HepG2 (cell line): ENCODE measurements around the gene KIFAP3. TPM values are rescaled to one million over a fixed set of nuclear protein-coding genes. Genes with fewer than 3 reads are reported as not detected.

ENCODE experiments used
- ATAC-seq: fragments of 200-7000 bp; cut with Tn5 transposase; 3 replicates; pipeline ENCODE4 v1.9.1; 2020; ENCODE audit warnings: mild to moderate bottlenecking, moderate library complexity
- BruUV-seq: library from RNA; stranded (reverse); fragments of 400-500 nt; replicated peaks from 2 replicates; lab custom pipeline; 2021; lab: Mats Ljungman, UMichigan
- CTCF ChIA-PET: fragments of 300-600 bp; formaldehyde crosslinking; extraction: SDS; loops from one replicate; lab custom pipeline; 2021; ENCODE audit warnings: low total read pairs, inconsistent platforms, low intra/inter-chr PET ratio; lab: Yijun Ruan, JAX
- POLR2A ChIA-PET: fragments of 350-600 bp; sonication (Branson Sonifier 250); formaldehyde crosslinking; loops from one replicate; lab custom pipeline; 2020; ENCODE audit warnings: antibody characterized with exemption, inconsistent platforms; lab: Yijun Ruan, JAX
- DNase-seq: peaks from one replicate; pipeline ENCODE4 v3.0.0-alpha.2; 2015; ENCODE audit warnings: low spot score
- FAIRE-seq: peaks from 3 replicates; lab custom pipeline; 2011; peaks lifted over from hg19 to GRCh38; lab: Jason Lieb, UNC
- H2AFZ ChIP-seq: one replicate; pipeline ENCODE4 v1.6.1; 2011; ENCODE audit warnings: low read length, inconsistent platforms
- H3K27ac ChIP-seq: fragments of 300-600 bp; 3 replicates; pipeline ENCODE4 v1.8.0; 2011; ENCODE audit warnings: mixed run types, mild to moderate bottlenecking, mixed read lengths, low read length, inconsistent platforms; ENCODE audit not compliant: insufficient read depth; ENCODE audit errors: extremely low read length
- H3K27me3 ChIP-seq, 2 experiments: fragments of 200-600 bp in 1 of 2; 2 replicates in 1 of 2; 3 replicates in 1 of 2; pipeline versions ENCODE4 v1.6.0 to v1.8.0; 2011; ENCODE audit warnings: low read length in 2 of 2, mild to moderate bottlenecking in 2 of 2, moderate library complexity in 2 of 2, inconsistent platforms in 1 of 2; ENCODE audit not compliant: insufficient read depth in 2 of 2, control insufficient read depth in 1 of 2
- H3K36me3 ChIP-seq, 2 experiments: fragments of 200-600 bp in 1 of 2; replicated peaks in 1 of 2; 2 replicates in 1 of 2; 3 replicates in 1 of 2; pipeline versions ENCODE4 v1.5.1 to v1.8.0; 2011; ENCODE audit warnings: low read length in 2 of 2, inconsistent platforms in 1 of 2; ENCODE audit not compliant: insufficient read depth in 2 of 2, control insufficient read depth in 1 of 2
- H3K4me1 ChIP-seq: 2 replicates; pipeline ENCODE4 v1.5.1; 2012; ENCODE audit warnings: low read length, inconsistent platforms; ENCODE audit not compliant: insufficient read depth
- H3K4me2 ChIP-seq: 2 replicates; pipeline ENCODE4 v1.6.0; 2011; ENCODE audit warnings: low read depth, low read length, inconsistent platforms
- H3K4me3 ChIP-seq, 3 experiments: fragments of 200-600 bp in 1 of 3; sonication (generic), shearing (Covaris generic) in 1 of 3; replicated peaks in 1 of 3; 2 replicates each; pipeline ENCODE4 v1.5.1; 2011 to 2016; ENCODE audit warnings: low read length in 3 of 3, inconsistent platforms in 2 of 3, low read depth in 2 of 3, mild to moderate bottlenecking in 2 of 3, control low read depth in 1 of 3, mixed read lengths in 1 of 3; ENCODE audit not compliant: insufficient read depth in 1 of 3
- H3K79me2 ChIP-seq: one replicate; pipeline ENCODE4 v1.6.1; 2011; ENCODE audit warnings: low read length, inconsistent platforms; ENCODE audit not compliant: insufficient read depth
- H3K9ac ChIP-seq: 2 replicates; pipeline ENCODE4 v1.6.0; 2011; ENCODE audit warnings: mild to moderate bottlenecking, low read depth, low read length, inconsistent platforms; ENCODE audit not compliant: insufficient read depth
- H3K9me3 ChIP-seq: 2 replicates; pipeline ENCODE4 v1.5.1; 2012; ENCODE audit warnings: mild to moderate bottlenecking, low read length
- H4K20me1 ChIP-seq: 2 replicates; pipeline ENCODE4 v1.6.0; 2011; ENCODE audit warnings: inconsistent platforms, mild to moderate bottlenecking, low read length, moderate library complexity; ENCODE audit not compliant: insufficient read depth
- AKAP8 ChIP-seq: sonication (generic); formaldehyde crosslinking; IDR thresholded peaks from 2 replicates; pipeline ENCODE4 v1.5.1; 2020; ENCODE audit warnings: mild to moderate bottlenecking, missing genetic modification reagents
- FOSL1 ChIP-seq: sonication (generic); formaldehyde crosslinking; IDR thresholded peaks from 2 replicates; pipeline ENCODE4 v1.9.0; 2021; ENCODE audit warnings: missing genetic modification reagents, borderline replicate concordance
- GATAD1 ChIP-seq: IDR thresholded peaks from 2 replicates; pipeline ENCODE4 v1.6.1; 2016; ENCODE audit warnings: missing genetic modification reagents, missing compliant biosample characterization
- HINFP ChIP-seq: sonication (generic); formaldehyde crosslinking; IDR thresholded peaks from 2 replicates; pipeline ENCODE4 v1.4.0; 2020; ENCODE audit warnings: low read depth, mild to moderate bottlenecking, missing genetic modification reagents
- KIAA2018 ChIP-seq: sonication (generic); formaldehyde crosslinking; IDR thresholded peaks from 2 replicates; pipeline ENCODE4 v1.5.0; 2020; ENCODE audit warnings: mild to moderate bottlenecking, missing genetic modification reagents, borderline replicate concordance
- KLF11 ChIP-seq: IDR thresholded peaks from 2 replicates; pipeline ENCODE4 v1.6.1; 2016; ENCODE audit warnings: missing compliant biosample characterization
- MAFF ChIP-seq: IDR thresholded peaks from 2 replicates; pipeline ENCODE4 v1.6.1; 2011; ENCODE audit warnings: low read depth, low read length, improper control_type of control experiment
- MTA1 ChIP-seq: sonication (generic); formaldehyde crosslinking; IDR thresholded peaks from 2 replicates; pipeline ENCODE4 v1.4.0; 2020; ENCODE audit warnings: missing genetic modification reagents, mild to moderate bottlenecking, borderline replicate concordance
- NR2C2 ChIP-seq: sonication (generic); formaldehyde crosslinking; IDR thresholded peaks from 2 replicates; pipeline ENCODE4 v1.4.0; 2020; ENCODE audit warnings: missing genetic modification reagents, mild to moderate bottlenecking, moderate library complexity, borderline replicate concordance
- REL ChIP-seq: sonication (generic); formaldehyde crosslinking; conservative IDR thresholded peaks from 2 replicates; pipeline ENCODE4 v1.8.0; 2022; ENCODE audit warnings: mild to moderate bottlenecking, missing genetic modification reagents, moderate library complexity
- SMAD9 ChIP-seq: sonication (generic); formaldehyde crosslinking; IDR thresholded peaks from 2 replicates; pipeline ENCODE4 v1.5.1; 2020; ENCODE audit warnings: mild to moderate bottlenecking, missing genetic modification reagents
- TMF1 ChIP-seq: sonication (generic); formaldehyde crosslinking; IDR thresholded peaks from 2 replicates; pipeline ENCODE4 v1.8.1; 2022; ENCODE audit warnings: low read depth, missing genetic modification reagents
- ZHX1 ChIP-seq: sonication (generic); formaldehyde crosslinking; IDR thresholded peaks from 2 replicates; pipeline ENCODE4 v1.8.1; 2022; ENCODE audit warnings: low read depth, mild to moderate bottlenecking, missing genetic modification reagents
- WGBS: methylation state at CpG from one replicate; pipeline ENCODE4 v1.1.6; 2017; ENCODE audit warnings: low lambda C conversion rate; 5-methylcytosine and 5-hydroxymethylcytosine counted together
- in situ Hi-C: cut with HindIII; loops from 2 replicates; pipeline ENCODE4 v1.10.0; 2017; ENCODE audit warnings: low pct_unique_long_range_greater_than_20kb; ENCODE audit not compliant: extremely low pct_ligation_motif_present
- intact Hi-C: fragments of 100-400 bp; cut with micrococcal nuclease; formaldehyde crosslinking; loops from one replicate; pipeline ENCODE4 v1.10.0; 2022; ENCODE audit not compliant: unreplicated experiment
- polyA plus RNA-seq, 8 experiments: library from polyadenylated mRNA; depleted of rRNA in 3 of 8; stranded (reverse) in 7 of 8; unstranded in 1 of 8; fragments of >200 nt; fragmentation: Illumina TruSeq in 4 of 8; extraction: Trizol in 4 of 8; gene quantifications; 2 replicates each; pipeline versions ENCODE4 v1.2.1 to v1.2.3, GENCODE V29; 2011 to 2016; ENCODE audit warnings: low read depth in 4 of 8, missing spikeins in 1 of 8, mixed read lengths in 1 of 8; ENCODE audit not compliant: insufficient read depth in 1 of 8
- total RNA-seq, 5 experiments: library from RNA; depleted of rRNA; stranded (reverse); fragments of >200 nt; fragmentation: Illumina TruSeq; extraction: Trizol; gene quantifications; 2 replicates each; pipeline ENCODE4 v1.2.3, GENCODE V29; 2016; ENCODE audit warnings: low read depth in 1 of 5

KIFAP3 gene
- total and polyA plus RNA-seq, 2 of the 13 experiments (the other 11 are each of a cell fraction or from before 2014, with no cell fraction given), result 3.4 to 10.0 TPM

GRCh38 chr1:169874229-169874628, 200.3 kb downstream of the KIFAP3 start:
- WGBS, result 96% methylated on average over 3 of the region's 3 CpGs
- no peak for FAIRE-seq
- BruUV-seq, result no TSS peak
- CTCF ChIA-PET, result no interaction called here
- no peak overlapping the region for H3K4me3 ChIP-seq
- H3K4me1 ChIP-seq, result peaks cover 12% of the 10 kb centered on the region
- intact Hi-C loops (no loop called here), in situ Hi-C loops (no loop called here)
- no peak overlapping the region for H3K4me2 ChIP-seq
- ATAC-seq, result no peak
- POLR2A ChIA-PET, result no interaction called here
- no peaks in the 10 kb centered on the region for H3K79me2 ChIP-seq
- peaks cover 12 to 63% of the 10 kb centered on the region in 2 experiments for H3K36me3 ChIP-seq
- H3K27ac ChIP-seq, result no peak overlapping the region
- no peaks in the 10 kb centered on the region for H4K20me1 ChIP-seq
- no peak overlapping the region for H3K9ac ChIP-seq
- H2AFZ ChIP-seq, result no peak overlapping the region
- no peaks in the 10 kb centered on the region for H3K27me3 ChIP-seq
- peaks cover 8% of the 10 kb centered on the region; the same call in 1 of the 2 replicates for H3K9me3 ChIP-seq
- no peak for DNase-seq
- TF ChIP-seq KLF11 (CRISPR knock-in tag) (no peak), AKAP8 (CRISPR knock-in tag) (no peak), HINFP (CRISPR knock-in tag) (no peak), MTA1 (CRISPR knock-in tag) (no peak), SMAD9 (no peak), ZHX1 (CRISPR knock-in tag) (no peak), MAFF (no peak), KIAA2018 (CRISPR knock-in tag) (no peak), NR2C2 (CRISPR knock-in tag) (no peak), TMF1 (CRISPR knock-in tag) (no peak), FOSL1 (no peak), GATAD1 (CRISPR knock-in tag) (no peak), REL (CRISPR knock-in tag) (no peak)
